Stimulated activated naive CD8-positive, alpha-beta T cell treated with anti-CD3 and anti-CD28 coated beads, Interleukin-15, Interleukin-2, amounts not matched to agents 100 U/mL and 50 U/mL, for 24 hours (primary cell): Measurements from ENCODE around the gene GLRX3.

Source experiments
- ATAC-seq: fragments of 150-1000 bp; cut with Tn5 transposase; one replicate; pipeline ENCODE4 v1.10.0; 2021
- DNase-seq: peaks from one replicate; pipeline ENCODE4 v3.0.0; 2021

Gene GLRX3

DNA sequence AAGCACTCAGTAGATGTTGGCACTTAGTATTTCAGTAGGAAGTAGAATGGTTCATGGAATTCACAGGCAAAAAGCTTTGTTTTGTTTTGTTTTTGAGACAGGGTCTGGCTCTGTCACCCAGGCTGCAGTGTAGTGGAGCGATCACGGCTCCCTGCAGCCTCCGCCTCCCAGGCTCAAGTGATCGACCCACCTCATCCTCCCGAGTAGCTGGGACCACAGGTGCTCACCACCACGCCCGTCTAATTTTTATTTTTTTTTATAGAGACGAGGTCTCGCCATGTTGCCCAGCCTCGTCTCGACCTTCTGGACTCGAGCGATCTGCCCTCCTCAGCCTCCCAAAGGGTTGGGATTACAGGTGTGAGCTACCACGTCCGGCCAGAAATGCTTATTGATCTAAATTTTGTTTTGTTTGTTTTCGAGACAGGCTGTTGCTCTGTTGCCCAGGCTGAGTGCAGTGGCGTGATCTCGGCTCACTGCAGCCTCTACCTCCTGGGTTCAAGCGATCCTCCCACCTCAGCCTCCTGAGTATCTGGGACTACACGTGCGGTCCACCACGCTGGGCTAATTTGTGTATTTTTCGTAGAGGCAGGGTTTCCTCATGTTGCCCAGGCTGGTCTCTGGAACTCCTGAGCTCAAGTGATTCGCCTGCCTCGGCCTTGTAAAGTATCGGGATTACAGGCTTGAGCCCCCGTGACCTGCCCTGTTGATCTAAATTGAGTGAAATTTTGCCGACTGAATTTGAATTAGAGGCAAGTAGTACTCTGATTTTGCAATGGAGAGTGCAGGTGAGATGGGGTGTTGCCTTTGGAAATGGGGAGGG, 1.7 kb downstream of the GLRX3 start:
- no peak for ATAC-seq
- DNase-seq: no peak

GRCh38 chr10:130138479-130138866, 2.3 kb downstream of the GLRX3 start:
- ATAC-seq (peak; percentile 68), DNase-seq (no peak)

DNA sequence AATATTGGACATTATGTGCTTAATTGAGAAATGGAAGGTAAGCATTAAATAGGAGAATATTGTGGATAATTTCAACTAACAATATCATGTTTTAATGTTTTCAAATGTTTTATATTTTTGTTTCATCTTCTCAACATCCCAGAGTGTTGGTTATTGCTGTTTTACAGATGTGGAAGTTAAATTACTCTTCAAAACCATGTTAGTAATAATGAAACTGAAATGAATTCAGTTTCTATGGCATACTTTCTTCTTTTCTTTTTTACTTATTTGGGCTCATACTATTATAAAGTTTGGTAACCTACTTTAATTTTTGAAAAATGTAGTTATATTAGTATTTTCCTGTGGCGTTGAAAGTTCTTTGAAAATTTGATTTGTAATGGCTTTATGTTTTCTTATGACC, 4.2 kb downstream of the GLRX3 start:
- ATAC-seq (no peak), DNase-seq (no peak)

DNA sequence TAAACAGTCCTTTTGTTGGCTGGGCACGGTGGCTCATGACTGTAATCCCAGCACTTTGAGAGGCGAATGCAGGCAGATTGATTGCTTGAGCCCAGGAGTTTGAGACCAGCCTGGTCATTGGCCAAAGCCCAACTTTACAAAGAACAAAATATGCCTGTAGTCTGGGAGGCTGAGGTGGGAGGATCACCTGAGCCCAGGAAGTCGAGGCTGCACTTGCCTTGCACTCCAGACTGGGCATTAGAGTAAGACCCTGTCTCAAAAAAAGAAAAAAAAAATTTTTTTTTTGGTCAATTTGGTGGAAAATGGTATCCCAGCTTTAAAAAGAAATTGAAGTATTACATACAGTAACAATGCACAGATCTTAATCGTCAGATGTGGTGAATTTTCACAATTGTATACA, 4.8 kb downstream of the GLRX3 start:
- no peak for DNase-seq
- ATAC-seq: no peak

DNA sequence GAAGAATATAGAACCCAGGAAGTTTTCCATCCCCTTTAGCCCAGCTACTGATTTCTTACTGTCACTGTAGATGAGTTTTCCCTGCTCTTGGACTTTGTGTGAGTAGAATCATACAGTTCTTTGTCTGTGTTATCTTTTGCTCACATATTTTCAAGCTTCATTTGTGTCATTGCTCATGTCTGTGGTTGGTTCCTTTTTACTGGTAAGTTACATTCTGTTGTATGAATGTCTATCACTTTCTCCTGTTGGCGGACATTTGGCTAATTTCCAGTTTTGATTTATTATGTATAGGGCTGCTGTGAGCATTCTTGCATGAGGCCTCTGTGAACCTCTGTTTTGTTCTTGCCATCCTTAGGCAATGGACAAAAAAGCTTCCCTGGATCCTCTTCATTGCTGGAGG, 5.3 kb downstream of the GLRX3 start:
- no peak for ATAC-seq
- DNase-seq: no peak

GRCh38 chr10:130141878-130142277, 5.7 kb downstream of the GLRX3 start:
- no peak for DNase-seq

DNA sequence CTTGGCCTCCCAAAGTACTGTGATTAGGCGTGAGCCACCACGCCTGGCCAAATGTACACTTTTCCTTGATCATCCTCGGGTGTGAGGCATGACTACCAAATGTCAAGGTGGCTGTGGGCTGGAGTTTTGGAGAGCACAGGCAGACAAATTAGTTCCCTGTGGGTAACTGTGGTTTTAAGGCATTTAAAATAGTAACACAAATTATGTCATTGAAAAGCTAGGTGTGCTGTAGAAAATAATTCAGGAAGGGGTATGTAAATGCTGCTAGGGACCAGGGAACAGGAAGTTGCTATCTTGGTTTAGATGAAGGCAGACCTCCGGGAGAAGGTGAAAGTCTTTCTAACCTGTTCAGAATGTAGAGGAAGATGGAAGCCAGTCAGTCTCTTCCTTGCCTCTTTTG, 9.9 kb downstream of the GLRX3 start:
- no peak for ATAC-seq

More at GRCh38 chr10:130141878-130142277, 5.7 kb downstream of the GLRX3 start:
- no peak for ATAC-seq

DNA sequence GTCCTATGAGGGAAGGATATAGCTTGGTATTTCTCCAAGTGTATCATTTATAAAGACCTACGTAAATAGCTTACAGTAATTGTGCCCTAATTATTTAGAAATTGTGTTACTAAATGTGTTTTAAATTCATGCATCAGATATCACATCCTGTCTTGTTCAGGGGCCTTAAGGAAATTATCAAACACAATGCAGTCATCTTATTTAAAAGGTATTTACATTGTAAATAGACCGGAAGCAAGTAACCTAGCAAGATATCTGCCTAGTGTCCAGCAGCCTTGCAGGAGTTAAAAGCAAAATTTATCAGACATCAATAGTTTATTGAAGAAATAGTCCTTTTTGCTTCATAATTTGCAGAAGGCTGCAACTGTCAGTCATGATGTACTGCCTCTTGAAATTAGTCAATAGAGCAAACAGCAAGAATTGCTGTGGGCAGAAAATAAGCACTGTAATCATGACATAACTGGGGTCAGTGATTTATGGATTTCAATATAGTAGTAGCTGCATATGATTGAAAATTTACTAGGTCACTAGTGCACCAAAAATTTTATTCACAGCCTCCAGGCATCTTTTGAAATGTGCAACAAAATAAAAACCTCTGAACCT, 23.1 kb downstream of the GLRX3 start:
- DNase-seq (no peak), ATAC-seq (no peak)

More for the DNA sequence above, 9.9 kb downstream of the GLRX3 start:
- DNase-seq: no peak

DNA sequence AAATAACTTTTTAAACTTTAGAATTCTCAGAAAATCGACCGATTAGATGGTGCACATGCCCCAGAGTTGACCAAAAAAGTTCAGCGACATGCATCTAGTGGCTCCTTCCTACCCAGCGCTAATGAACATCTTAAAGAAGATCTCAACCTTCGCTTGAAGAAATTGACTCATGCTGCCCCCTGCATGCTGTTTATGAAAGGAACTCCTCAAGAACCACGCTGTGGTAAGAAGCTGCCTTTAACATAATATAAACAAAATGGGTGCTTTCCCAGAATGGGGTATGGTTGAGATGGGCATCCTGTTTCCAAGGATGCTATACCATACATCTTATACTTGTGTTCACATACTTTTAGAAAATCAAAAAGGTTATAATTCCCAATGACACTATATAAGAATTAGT, 24.6 kb downstream of the GLRX3 start:
- DNase-seq: no peak
- peak; percentile 68 for ATAC-seq

GRCh38 chr10:130161331-130161730, 25.1 kb downstream of the GLRX3 start:
- DNase-seq (no peak), ATAC-seq (no peak)

- ATAC-seq (no peak), DNase-seq (no peak)
Measured at GRCh38 chr10:130167193-130167592, 31.0 kb downstream of the GLRX3 start.

GRCh38 chr10:130167707-130168106, 31.5 kb downstream of the GLRX3 start:
- ATAC-seq (no peak), DNase-seq (no peak)

DNA sequence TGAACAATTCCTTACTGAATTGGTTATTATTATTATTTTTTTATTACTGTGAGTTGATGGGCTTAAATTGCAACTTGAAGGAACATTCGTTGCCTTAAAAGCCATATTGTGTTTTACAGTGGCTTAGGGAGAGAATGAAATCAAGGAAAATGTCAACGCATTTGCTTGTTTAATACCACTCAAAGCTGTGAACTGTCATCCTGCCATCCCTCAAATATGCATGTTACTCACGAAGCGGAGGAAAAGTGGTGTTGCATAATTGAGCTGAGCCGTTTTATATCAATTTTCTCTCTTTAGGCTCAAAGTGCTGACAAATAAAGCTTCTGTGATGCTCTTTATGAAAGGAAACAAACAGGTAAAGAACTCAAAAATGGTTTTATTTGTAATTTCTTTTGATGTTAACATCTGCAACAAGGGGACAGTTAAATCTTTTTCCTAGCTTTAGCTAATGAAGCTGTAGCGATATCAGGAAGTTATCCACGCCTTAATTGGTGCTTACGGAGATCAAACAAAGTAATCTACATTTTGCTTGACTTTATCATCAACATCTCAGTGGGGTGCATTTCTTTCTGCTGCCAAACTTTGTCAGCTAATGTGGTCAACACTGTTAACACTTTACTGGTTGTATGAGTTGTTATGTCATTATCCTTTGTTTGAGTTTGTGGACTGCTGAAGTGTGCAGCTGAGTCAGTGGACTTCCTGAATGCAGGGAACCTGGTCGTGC, 33.1 kb downstream of the GLRX3 start:
- no peak for DNase-seq
- ATAC-seq: no peak

GRCh38 chr10:130171196-130171595, 35.0 kb downstream of the GLRX3 start:
- DNase-seq (no peak), ATAC-seq (peak; percentile 56)

DNA sequence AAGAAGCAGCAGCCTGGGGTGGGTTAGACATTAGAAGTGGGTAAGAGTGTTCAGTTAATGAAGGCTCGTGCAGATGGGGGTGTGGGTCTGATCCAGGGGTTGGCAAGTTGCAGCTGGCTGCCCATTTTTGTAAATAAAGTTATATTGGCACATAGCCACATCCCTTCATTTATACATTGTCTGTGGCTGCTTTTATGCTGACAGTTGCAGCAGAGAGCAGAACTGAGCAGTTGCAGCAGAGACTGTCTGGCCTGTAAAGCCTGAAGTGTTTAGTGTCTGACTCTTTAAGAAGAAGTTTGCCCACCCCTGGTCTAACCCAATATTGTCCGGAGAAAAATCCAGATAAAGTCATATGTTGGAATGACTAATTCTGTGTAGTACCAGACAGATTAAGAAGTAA, 38.1 kb downstream of the GLRX3 start:
- DNase-seq: no peak

GRCh38 chr10:130175074-130175473, 38.9 kb downstream of the GLRX3 start:
- peak; percentile 44 for ATAC-seq

More for the DNA sequence above, 38.1 kb downstream of the GLRX3 start:
- no peak for ATAC-seq

DNA sequence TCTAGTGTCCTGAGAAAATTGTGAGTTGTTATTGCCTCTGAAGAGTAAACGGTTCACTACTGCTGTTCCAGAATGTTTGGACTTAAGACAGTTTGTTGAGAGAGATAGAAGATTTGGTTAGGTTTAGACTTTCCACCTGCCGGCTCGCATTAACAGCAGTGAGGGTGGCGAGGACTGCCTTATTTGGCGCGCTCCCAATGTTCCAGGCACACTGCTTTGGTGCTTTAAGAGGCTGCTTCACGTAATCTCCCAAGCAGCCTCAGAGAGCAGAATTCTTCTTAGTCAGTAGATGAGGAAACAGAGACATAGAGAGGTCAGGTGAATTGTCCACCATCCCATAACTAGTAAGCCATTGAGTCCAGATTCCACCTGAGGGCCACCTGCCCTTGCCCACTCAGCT, 41.1 kb downstream of the GLRX3 start:
- ATAC-seq (no peak), DNase-seq (no peak)

More at GRCh38 chr10:130175074-130175473, 38.9 kb downstream of the GLRX3 start:
- no peak for DNase-seq

GRCh38 chr10:130179640-130180039, 43.4 kb downstream of the GLRX3 start:
- ATAC-seq: peak; percentile 73
- DNase-seq: peak; percentile 24

DNA sequence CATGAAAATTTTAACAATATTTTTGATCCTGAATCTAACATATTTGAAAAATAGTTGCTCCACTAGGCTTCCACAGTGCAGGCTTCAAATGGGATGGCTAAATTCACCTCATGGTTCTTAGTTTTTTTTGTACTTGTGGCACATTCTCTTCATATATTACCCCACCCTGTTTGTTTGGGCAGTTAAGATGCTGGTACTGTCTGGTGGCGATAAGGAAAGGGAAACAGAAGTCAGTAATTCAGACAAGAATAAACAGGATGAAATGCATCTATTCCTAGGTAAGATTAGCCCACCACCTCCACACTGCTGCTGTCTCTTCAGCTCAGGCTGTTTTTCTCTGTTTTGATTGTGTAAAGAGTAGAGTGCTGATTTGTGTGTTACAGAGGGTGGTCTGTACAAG, 44.2 kb downstream of the GLRX3 start:
- no peak for ATAC-seq
- DNase-seq: no peak

DNA sequence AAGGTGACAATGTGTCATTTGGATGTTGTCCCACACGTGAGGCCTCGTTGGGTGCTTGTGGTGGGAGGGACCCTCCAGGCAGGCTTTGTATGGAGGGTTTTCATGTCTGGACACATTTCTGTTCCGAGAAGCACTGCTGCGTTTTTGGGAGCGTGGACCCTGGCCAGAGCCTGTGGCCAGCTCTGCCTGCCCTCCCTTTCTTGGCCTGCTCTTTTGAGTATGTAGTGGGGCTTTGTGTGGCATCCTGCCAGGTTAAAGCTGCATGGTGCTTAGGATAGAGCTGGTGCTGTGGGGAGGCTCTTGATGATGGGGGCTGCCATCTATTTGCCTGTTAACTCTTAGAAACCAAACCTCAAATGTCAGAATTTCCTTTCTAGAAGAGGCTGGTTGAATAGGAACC, 45.7 kb downstream of the GLRX3 start:
- no peak for ATAC-seq

GRCh38 chr10:130185591-130185990, 49.4 kb downstream of the GLRX3 start:
- ATAC-seq: no peak
- DNase-seq: no peak

More for the DNA sequence above, 45.7 kb downstream of the GLRX3 start:
- no peak for DNase-seq

DNA sequence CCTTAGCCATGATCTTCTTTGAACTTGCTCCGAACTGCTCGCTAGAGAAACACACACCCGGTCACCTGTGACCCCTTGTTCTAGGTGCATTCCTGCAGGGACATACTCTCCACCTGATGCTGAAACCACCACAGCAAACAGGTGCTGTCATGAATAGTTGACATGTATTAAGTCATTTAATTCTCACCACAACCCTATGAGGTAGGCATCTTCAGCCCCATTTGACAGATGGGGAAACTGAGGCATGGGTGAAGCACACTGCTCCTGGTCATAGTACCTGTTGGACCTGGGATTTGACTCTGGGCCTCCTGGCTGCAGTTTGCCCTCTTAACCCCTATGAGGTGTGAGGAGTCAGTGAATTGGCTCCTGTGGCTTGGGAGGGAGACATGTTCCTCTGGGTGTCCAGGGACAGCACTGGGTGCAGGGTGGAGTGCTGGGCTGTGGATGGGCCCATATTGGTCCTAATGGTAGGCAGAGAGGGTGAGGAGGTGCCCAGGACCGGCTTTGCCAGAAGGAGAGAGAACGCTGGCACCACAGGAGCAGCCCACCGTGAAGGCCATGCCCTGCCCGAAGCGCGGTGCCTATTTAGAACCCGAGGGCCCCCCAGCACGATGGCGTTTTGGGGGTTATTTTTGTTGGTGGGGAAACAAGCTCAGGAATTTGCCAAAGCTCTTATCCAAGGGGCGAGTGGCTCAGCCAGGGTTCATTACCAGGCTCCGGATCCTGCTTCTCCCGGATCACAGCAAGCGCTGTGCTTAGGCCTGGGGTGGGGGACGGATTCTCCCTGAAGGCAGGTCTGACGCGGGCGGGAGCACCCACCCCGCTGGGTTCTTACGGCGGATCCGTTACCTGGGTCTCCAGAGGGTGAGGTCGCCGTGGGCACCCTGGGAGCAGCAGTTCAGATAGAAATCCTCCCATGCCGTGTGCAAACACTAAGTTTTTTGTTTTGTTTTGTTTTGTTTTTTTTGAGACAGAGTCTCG, 52.3 kb downstream of the GLRX3 start:
- ATAC-seq (no peak), DNase-seq (no peak)
